Stimulated activated CD8-positive, alpha-beta memory T cell treated with anti-CD3 and anti-CD28 coated beads, Interleukin-15, amount 100 ng/mL, for 48 hours (primary cell): ENCODE results near the gene CRACR2B.

Source experiments
- DNase-seq, 2 donors: peaks; one replicate each; pipeline ENCODE4 v3.0.0-alpha.2; 2020; ENCODE audit warnings: low read depth in 2 of 2

Gene CRACR2B

GRCh38 chr11:827897-828192 lies at the start of gene CRACR2B:
CRACR2B (plus strand) TSS chr11:827919; CDS start chr11:828608, 689 bp downstream.
- no peak for DNase-seq

- no peak for DNase-seq
Measured at GRCh38 chr11:778976-779954, 48.5 kb upstream of the CRACR2B start.

GRCh38 chr11:779955-780532 lies 47.7 kb upstream of the CRACR2B start:
- DNase-seq = no peak

GRCh38 chr11:782264-783174 lies 45.2 kb upstream of the CRACR2B start:
- DNase-seq = no peak

- no peak for DNase-seq
Measured at GRCh38 chr11:783581-784015, 44.1 kb upstream of the CRACR2B start.

GRCh38 chr11:786235-787083 lies 41.3 kb upstream of the CRACR2B start:
- no peak for DNase-seq

- DNase-seq = no peak
Measured at GRCh38 chr11:787084-787675, 40.5 kb upstream of the CRACR2B start.

GRCh38 chr11:788009-788640 lies 39.6 kb upstream of the CRACR2B start:
- no peak for DNase-seq

- DNase-seq = no peak
Measured at GRCh38 chr11:788953-789940, 38.5 kb upstream of the CRACR2B start.

- DNase-seq = no peak
Measured at GRCh38 chr11:789943-790342, 37.8 kb upstream of the CRACR2B start, which contains the start of gene CEND1. CEND1 (minus strand) TSS chr11:790090; CDS start chr11:788576, 1,514 bp downstream.

- no peak for DNase-seq
Measured at GRCh38 chr11:790721-791564, 36.8 kb upstream of the CRACR2B start.

- no peak for DNase-seq
Measured at GRCh38 chr11:791658-792534, 35.8 kb upstream of the CRACR2B start.

GRCh38 chr11:792535-792821 lies 35.2 kb upstream of the CRACR2B start:
- DNase-seq = no peak

GRCh38 chr11:792873-793272 lies 34.8 kb upstream of the CRACR2B start:
- DNase-seq = no peak

GRCh38 chr11:793556-793955 lies 34.2 kb upstream of the CRACR2B start:
- no peak for DNase-seq

GRCh38 chr11:794013-794765 lies 33.5 kb upstream of the CRACR2B start:
- no peak for DNase-seq
